Panc1 (cell line): ENCODE data around the gene HJURP.

Source experiments
- POLR2AphosphoS5 ChIP-seq: IDR thresholded peaks from 2 replicates; pipeline ENCODE4 v1.6.1; 2012; ENCODE audit warnings: mild to moderate bottlenecking, low read depth, low read length, moderate library complexity
- REST ChIP-seq, 2 experiments: IDR thresholded peaks; 2 replicates each; pipeline ENCODE4 v1.6.1; 2011 to 2012; ENCODE audit warnings: low read depth in 2 of 2, control low read depth in 1 of 2, low read length in 1 of 2, mild to moderate bottlenecking in 1 of 2, moderate library complexity in 1 of 2; ENCODE audit not compliant: insufficient read depth in 1 of 2
- SIN3A ChIP-seq: IDR thresholded peaks from 2 replicates; pipeline ENCODE4 v1.6.1; 2012; ENCODE audit warnings: low read depth, mild to moderate bottlenecking, low read length, moderate library complexity, borderline replicate concordance; ENCODE audit not compliant: insufficient read depth
- TCF7L2 ChIP-seq: IDR thresholded peaks from 2 replicates; pipeline ENCODE4 v1.6.1; 2011; ENCODE audit warnings: mild to moderate bottlenecking, low read depth, low read length, inconsistent platforms
- TF ChIP-seq, protein P1 (sequence below): fragments of 450-650 bp; IDR thresholded peaks from 2 replicates; pipeline ENCODE4 v1.5.1; 2017; ENCODE audit warnings: mild to moderate bottlenecking

DNA sequence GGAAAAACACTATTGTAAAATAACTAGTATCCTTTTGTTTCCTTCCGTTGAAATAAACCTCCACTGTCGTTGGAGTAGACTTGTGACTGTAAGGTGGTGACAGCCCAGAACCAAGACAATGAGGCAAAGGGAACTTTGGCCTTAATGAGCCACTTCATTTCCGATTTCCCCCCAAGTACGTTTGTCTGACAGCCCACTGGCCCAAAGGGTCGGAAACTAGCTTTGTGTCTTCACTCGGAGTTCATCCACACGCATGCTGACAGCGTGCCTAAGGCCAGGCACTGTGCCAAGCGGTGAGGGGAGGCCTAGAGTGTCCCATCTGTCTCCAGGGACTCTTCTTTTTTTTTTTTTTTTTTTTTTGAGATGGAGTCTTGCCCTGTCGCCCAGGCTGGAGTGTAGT, 21.0 kb downstream of the HJURP start:
- TF ChIP-seq, protein P1, sequence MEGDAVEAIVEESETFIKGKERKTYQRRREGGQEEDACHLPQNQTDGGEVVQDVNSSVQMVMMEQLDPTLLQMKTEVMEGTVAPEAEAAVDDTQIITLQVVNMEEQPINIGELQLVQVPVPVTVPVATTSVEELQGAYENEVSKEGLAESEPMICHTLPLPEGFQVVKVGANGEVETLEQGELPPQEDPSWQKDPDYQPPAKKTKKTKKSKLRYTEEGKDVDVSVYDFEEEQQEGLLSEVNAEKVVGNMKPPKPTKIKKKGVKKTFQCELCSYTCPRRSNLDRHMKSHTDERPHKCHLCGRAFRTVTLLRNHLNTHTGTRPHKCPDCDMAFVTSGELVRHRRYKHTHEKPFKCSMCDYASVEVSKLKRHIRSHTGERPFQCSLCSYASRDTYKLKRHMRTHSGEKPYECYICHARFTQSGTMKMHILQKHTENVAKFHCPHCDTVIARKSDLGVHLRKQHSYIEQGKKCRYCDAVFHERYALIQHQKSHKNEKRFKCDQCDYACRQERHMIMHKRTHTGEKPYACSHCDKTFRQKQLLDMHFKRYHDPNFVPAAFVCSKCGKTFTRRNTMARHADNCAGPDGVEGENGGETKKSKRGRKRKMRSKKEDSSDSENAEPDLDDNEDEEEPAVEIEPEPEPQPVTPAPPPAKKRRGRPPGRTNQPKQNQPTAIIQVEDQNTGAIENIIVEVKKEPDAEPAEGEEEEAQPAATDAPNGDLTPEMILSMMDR, result no peak
- no peak for TF ChIP-seq SIN3A
- no peak for TF ChIP-seq POLR2AphosphoS5
- no peak for TF ChIP-seq REST (IDR thresholded peaks at IDR 0.05; ENCODE audit: insufficient read depth in 1 of 2, low read depth in 2 of 2, low read length in 1 of 2)
- TF ChIP-seq TCF7L2, result no peak
